NCI-H69 (cell line): Measurements from ENCODE around the gene IQSEC3.

Source experiments
- DNase-seq: peaks from one replicate; lab custom pipeline; 2025; lab: John Stamatoyannopoulos, UW

Gene IQSEC3

GRCh38 chr12:197911-198695 is 131.5 kb downstream of the IQSEC3 start:
- DNase-seq: no peak

- no peak for DNase-seq
These were observed 132.1 kb downstream of the IQSEC3 start for GRCh38 chr12:198705-199104.

GRCh38 chr12:201361-201760 is 134.8 kb downstream of the IQSEC3 start:
- no peak for DNase-seq

- peak; percentile 94 for DNase-seq
These were observed 135.6 kb downstream of the IQSEC3 start for GRCh38 chr12:202081-202731.

- DNase-seq: no peak
These were observed 136.5 kb downstream of the IQSEC3 start for GRCh38 chr12:203074-203461.

GRCh38 chr12:203462-204260 is 137.1 kb downstream of the IQSEC3 start:
- DNase-seq: peak; percentile 60

- DNase-seq: no peak
These were observed 137.7 kb downstream of the IQSEC3 start for GRCh38 chr12:204261-204678.

- DNase-seq: no peak
These were observed 138.5 kb downstream of the IQSEC3 start for GRCh38 chr12:205026-205425.

GRCh38 chr12:206746-207440 is 140.3 kb downstream of the IQSEC3 start:
- no peak for DNase-seq

- no peak for DNase-seq
These were observed 141.2 kb downstream of the IQSEC3 start for GRCh38 chr12:207804-208203.

GRCh38 chr12:208813-209212 is 142.2 kb downstream of the IQSEC3 start:
- no peak for DNase-seq

- no peak for DNase-seq
These were observed 142.7 kb downstream of the IQSEC3 start for GRCh38 chr12:209246-209645.

- no peak for DNase-seq
These were observed 143.3 kb downstream of the IQSEC3 start for GRCh38 chr12:209851-210250.

- no peak for DNase-seq
These were observed 143.9 kb downstream of the IQSEC3 start for GRCh38 chr12:210277-211141.

- no peak for DNase-seq
These were observed 144.5 kb downstream of the IQSEC3 start for GRCh38 chr12:211142-211465.

GRCh38 chr12:211639-212414 is 145.3 kb downstream of the IQSEC3 start:
- no peak for DNase-seq

- no peak for DNase-seq
These were observed 145.8 kb downstream of the IQSEC3 start for GRCh38 chr12:212415-212714.

GRCh38 chr12:212715-213526 is 146.4 kb downstream of the IQSEC3 start:
- DNase-seq: peak; percentile 36

GRCh38 chr12:213527-213932 is 147.0 kb downstream of the IQSEC3 start:
- DNase-seq: no peak
